GM18867 (cell line): ENCODE results near the gene CCN6.

Experiments used
- ATAC-seq: cut with Tn5 transposase; IDR thresholded peaks from one replicate; pipeline ENCODE4 v1.9.1; 2021; ENCODE audit warnings: mild to moderate bottlenecking, moderate library complexity; ENCODE audit not compliant: unreplicated experiment

CCN6 gene

GRCh38 chr6:112109262-112109661 lies 55.4 kb downstream of the CCN6 start:
- no peak for ATAC-seq

GRCh38 chr6:112113431-112113830 lies 59.5 kb downstream of the CCN6 start:
- ATAC-seq = no peak

- no peak for ATAC-seq
Observed at GRCh38 chr6:112113918-112114317, 60.0 kb downstream of the CCN6 start.

- no peak for ATAC-seq
Observed at GRCh38 chr6:112114577-112115223, 60.8 kb downstream of the CCN6 start.

GRCh38 chr6:112116221-112116620 lies 62.3 kb downstream of the CCN6 start:
- ATAC-seq = no peak

- ATAC-seq = no peak
Observed at GRCh38 chr6:112117554-112117953, 63.6 kb downstream of the CCN6 start.

GRCh38 chr6:112118034-112118433 lies 64.1 kb downstream of the CCN6 start:
- ATAC-seq = no peak
